ENCODE results near the gene XRCC1.

Gene XRCC1

DNA sequence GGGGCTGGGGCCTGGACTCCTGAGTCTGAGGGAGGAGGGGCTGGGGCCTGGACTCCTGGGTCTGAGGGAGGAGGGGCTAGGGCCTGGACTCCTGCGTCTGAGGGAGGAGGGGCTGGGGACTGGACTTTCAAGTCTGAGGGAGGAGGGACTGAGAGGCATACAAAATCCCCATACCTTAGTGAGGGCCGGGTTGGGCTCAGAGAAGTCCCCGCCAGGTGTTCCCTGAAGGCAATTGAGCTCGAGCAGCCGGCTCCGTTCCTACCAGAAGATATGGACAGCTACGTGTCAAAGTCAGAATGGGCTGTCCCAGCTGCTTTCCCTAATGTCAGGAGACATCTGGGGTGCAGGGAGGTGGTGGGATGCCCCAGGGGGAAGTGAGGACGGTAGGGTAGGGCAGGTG lies 80.2 kb downstream of the XRCC1 start:
- TF ChIP-seq, protein P1, sequence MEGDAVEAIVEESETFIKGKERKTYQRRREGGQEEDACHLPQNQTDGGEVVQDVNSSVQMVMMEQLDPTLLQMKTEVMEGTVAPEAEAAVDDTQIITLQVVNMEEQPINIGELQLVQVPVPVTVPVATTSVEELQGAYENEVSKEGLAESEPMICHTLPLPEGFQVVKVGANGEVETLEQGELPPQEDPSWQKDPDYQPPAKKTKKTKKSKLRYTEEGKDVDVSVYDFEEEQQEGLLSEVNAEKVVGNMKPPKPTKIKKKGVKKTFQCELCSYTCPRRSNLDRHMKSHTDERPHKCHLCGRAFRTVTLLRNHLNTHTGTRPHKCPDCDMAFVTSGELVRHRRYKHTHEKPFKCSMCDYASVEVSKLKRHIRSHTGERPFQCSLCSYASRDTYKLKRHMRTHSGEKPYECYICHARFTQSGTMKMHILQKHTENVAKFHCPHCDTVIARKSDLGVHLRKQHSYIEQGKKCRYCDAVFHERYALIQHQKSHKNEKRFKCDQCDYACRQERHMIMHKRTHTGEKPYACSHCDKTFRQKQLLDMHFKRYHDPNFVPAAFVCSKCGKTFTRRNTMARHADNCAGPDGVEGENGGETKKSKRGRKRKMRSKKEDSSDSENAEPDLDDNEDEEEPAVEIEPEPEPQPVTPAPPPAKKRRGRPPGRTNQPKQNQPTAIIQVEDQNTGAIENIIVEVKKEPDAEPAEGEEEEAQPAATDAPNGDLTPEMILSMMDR (IDR thresholded peaks at IDR 0.05; ENCODE audit: borderline replicate concordance, insufficient read depth, low read depth, low read length) = no peak
- no peak overlapping the region for H3K4me3 ChIP-seq (ENCODE audit: low read depth, low read length)

All from GM12875 (cell line).